ENCODE data around the gene PSMD9. TPM values are rescaled to one million over a fixed set of nuclear protein-coding genes. Genes with fewer than 3 reads are reported as not detected.

Gene PSMD9
- polyA plus RNA-seq, 1 donor: 55.2 TPM

GRCh38 chr12:121966959-121967358 lies 78.4 kb downstream of the PSMD9 start:
- Histone ChIP-seq H3K9me3 (ENCODE audit: control insufficient read depth, low read depth, low read length) (no peaks in the 10 kb centered on the region), H3K4me1 (ENCODE audit: control insufficient read depth, insufficient read depth, low read length) (no peaks in the 10 kb centered on the region)
- no CpG with 5 or more reads among the region's 5 CpGs for WGBS (ENCODE audit: insufficient coverage, low lambda C conversion rate)

More at GRCh38 chr12:121966959-121967358, 78.4 kb downstream of the PSMD9 start:
- Histone ChIP-seq H3K4me3 (ENCODE audit: low read length) (no peak overlapping the region), H3K27ac (ENCODE audit: low read length) (no peak overlapping the region), H3K27me3 (ENCODE audit: control insufficient read depth, insufficient read depth, low read length) (no peaks in the 10 kb centered on the region), H3K36me3 (ENCODE audit: control insufficient read depth, insufficient read depth, low read length) (no peaks in the 10 kb centered on the region)
- DNase-seq: no peak

Other genes starting within 250 kb of the PSMD9 start
- gene MORN3, start 219.1 kb upstream of the PSMD9 start, polyA plus RNA-seq: 3.5 TPM
- 14.9 TPM for gene TMEM120B, start 176.0 kb upstream of the PSMD9 start, polyA plus RNA-seq
- gene RHOF, start 95.1 kb upstream of the PSMD9 start, polyA plus RNA-seq: 53.6 TPM
- gene SETD1B, start 84.8 kb upstream of the PSMD9 start, polyA plus RNA-seq: 14.2 TPM
- 0.27 TPM for gene HPD, start 29.9 kb upstream of the PSMD9 start, polyA plus RNA-seq
- gene CFAP251, start 29.8 kb downstream of the PSMD9 start, polyA plus RNA-seq: 2.2 TPM
- 11.5 TPM for gene BCL7A, start 133.1 kb downstream of the PSMD9 start, polyA plus RNA-seq
- 51.8 TPM for gene MLXIP, start 190.0 kb downstream of the PSMD9 start, polyA plus RNA-seq

All from large intestine (tissue), 3 donors.